Measurements from ENCODE around the gene SH3RF1. TPM values are rescaled to one million over a fixed set of nuclear protein-coding genes. Genes with fewer than 3 reads are reported as not detected.

The SH3RF1 gene
- total and polyA plus RNA-seq, 2 of the 8 experiments (the other 6 are each of a cell fraction or from before 2014, with no cell fraction given) = 6.9 to 15.1 TPM

DNA sequence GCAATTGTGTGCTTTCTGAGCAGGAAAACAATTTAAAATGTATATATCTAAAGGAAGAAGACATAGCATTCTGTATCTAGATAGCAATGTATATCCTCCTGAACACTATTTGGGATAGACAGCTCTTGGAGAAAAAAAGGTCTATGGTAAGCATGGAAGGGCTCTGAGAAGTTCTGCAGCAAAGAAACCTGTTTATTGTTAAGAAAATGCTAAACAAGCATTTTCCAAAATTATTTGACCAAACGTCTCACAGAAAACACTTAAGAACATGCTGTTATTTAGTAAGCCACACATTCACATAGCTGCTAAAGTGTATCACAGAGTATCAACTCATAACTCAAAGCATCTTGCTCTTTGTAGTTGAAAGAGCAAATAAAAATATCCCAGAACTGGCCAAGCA, 67.9 kb downstream of the SH3RF1 start (continued):
- TF ChIP-seq, protein P1, sequence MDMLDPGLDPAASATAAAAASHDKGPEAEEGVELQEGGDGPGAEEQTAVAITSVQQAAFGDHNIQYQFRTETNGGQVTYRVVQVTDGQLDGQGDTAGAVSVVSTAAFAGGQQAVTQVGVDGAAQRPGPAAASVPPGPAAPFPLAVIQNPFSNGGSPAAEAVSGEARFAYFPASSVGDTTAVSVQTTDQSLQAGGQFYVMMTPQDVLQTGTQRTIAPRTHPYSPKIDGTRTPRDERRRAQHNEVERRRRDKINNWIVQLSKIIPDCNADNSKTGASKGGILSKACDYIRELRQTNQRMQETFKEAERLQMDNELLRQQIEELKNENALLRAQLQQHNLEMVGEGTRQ (IDR thresholded peaks at IDR 0.05; ENCODE audit: low read length) = no peak
- TF ChIP-seq, protein P2, sequence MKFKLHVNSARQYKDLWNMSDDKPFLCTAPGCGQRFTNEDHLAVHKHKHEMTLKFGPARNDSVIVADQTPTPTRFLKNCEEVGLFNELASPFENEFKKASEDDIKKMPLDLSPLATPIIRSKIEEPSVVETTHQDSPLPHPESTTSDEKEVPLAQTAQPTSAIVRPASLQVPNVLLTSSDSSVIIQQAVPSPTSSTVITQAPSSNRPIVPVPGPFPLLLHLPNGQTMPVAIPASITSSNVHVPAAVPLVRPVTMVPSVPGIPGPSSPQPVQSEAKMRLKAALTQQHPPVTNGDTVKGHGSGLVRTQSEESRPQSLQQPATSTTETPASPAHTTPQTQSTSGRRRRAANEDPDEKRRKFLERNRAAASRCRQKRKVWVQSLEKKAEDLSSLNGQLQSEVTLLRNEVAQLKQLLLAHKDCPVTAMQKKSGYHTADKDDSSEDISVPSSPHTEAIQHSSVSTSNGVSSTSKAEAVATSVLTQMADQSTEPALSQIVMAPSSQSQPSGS (IDR thresholded peaks at IDR 0.05; ENCODE audit: low read length) = no peak
